Adipocyte (in vitro differentiated cells): ENCODE measurements around the gene CHAF1B.
A peak's percentile ranks its signal among the peaks of the same experiment; 100 is the strongest.

Source experiments
- DNase-seq: peaks from one replicate; pipeline ENCODE4 v3.0.0-alpha.2; 2015; ENCODE audit warnings: low read depth
- H3K27me3 ChIP-seq: replicated peaks from 2 replicates; pipeline ENCODE4 v1.7.0; 2013; ENCODE audit warnings: mild to moderate bottlenecking, low read length, moderate library complexity; ENCODE audit not compliant: control insufficient read depth, insufficient read depth
- H3K36me3 ChIP-seq: 2 replicates; pipeline ENCODE4 v1.7.0; 2013; ENCODE audit warnings: low read length, mild to moderate bottlenecking, moderate library complexity; ENCODE audit not compliant: control insufficient read depth, insufficient read depth, severe bottlenecking
- H3K4me1 ChIP-seq: 2 replicates; pipeline ENCODE4 v1.7.0; 2013; ENCODE audit warnings: mild to moderate bottlenecking, low read length, moderate library complexity; ENCODE audit not compliant: control insufficient read depth, insufficient read depth
- H3K4me3 ChIP-seq: 2 replicates; pipeline ENCODE4 v1.7.0; 2013; ENCODE audit warnings: mild to moderate bottlenecking, low read length, moderate library complexity
- H3K9ac ChIP-seq: 2 replicates; pipeline ENCODE4 v1.7.0; 2013; ENCODE audit warnings: mild to moderate bottlenecking, low read length, moderate library complexity
- H3K9me3 ChIP-seq: 2 replicates; pipeline ENCODE4 v1.7.0; 2013; ENCODE audit warnings: mild to moderate bottlenecking, low read length, moderate library complexity; ENCODE audit not compliant: control insufficient read depth

Gene CHAF1B

GRCh38 chr21:36452281-36452825 lies 67.2 kb downstream of the CHAF1B start:
- Histone ChIP-seq H3K9me3 (no peaks in the 10 kb centered on the region), H3K4me1 (peaks cover 13% of the 10 kb centered on the region), H3K27me3 (peaks cover 4% of the 10 kb centered on the region), H3K9ac (no peak overlapping the region), H3K4me3 (no peak overlapping the region), H3K36me3 (no peaks in the 10 kb centered on the region)
- no peak for DNase-seq

GRCh38 chr21:36454093-36454531 lies 68.9 kb downstream of the CHAF1B start:
- peaks cover 4% of the 10 kb centered on the region for H3K27me3 ChIP-seq
- peaks cover 13% of the 10 kb centered on the region for H3K4me1 ChIP-seq
- no peak overlapping the region for H3K4me3 ChIP-seq
- DNase-seq, result no peak
- no peaks in the 10 kb centered on the region for H3K36me3 ChIP-seq
- H3K9me3 ChIP-seq, result no peaks in the 10 kb centered on the region
- no peak overlapping the region for H3K9ac ChIP-seq

- DNase-seq, result no peak
- Histone ChIP-seq H3K4me1 (peaks cover 13% of the 10 kb centered on the region), H3K27me3 (peaks cover 4% of the 10 kb centered on the region), H3K9ac (no peak overlapping the region), H3K36me3 (no peaks in the 10 kb centered on the region), H3K4me3 (no peak overlapping the region), H3K9me3 (no peaks in the 10 kb centered on the region)
Measured at GRCh38 chr21:36454706-36455105, 69.5 kb downstream of the CHAF1B start.

- H3K27me3 ChIP-seq, result peaks cover 8% of the 10 kb centered on the region
- H3K4me3 ChIP-seq, result no peak overlapping the region
- no peaks in the 10 kb centered on the region for H3K9me3 ChIP-seq
- no peaks in the 10 kb centered on the region for H3K36me3 ChIP-seq
- no peak overlapping the region for H3K9ac ChIP-seq
- peaks cover 13% of the 10 kb centered on the region for H3K4me1 ChIP-seq
- DNase-seq, result peak; percentile 22
Measured at GRCh38 chr21:36456729-36457414, 71.7 kb downstream of the CHAF1B start.

- Histone ChIP-seq H3K9ac (no peak overlapping the region), H3K27me3 (peaks cover 11% of the 10 kb centered on the region), H3K36me3 (no peaks in the 10 kb centered on the region), H3K4me3 (no peak overlapping the region), H3K9me3 (no peaks in the 10 kb centered on the region), H3K4me1 (peaks cover 8% of the 10 kb centered on the region)
- DNase-seq, result no peak
Measured at GRCh38 chr21:36459098-36459497, 73.9 kb downstream of the CHAF1B start.

- H3K9ac ChIP-seq, result no peak overlapping the region
- no peaks in the 10 kb centered on the region for H3K9me3 ChIP-seq
- no peak for DNase-seq
- no peaks in the 10 kb centered on the region for H3K36me3 ChIP-seq
- peaks cover 13% of the 10 kb centered on the region for H3K27me3 ChIP-seq
- no peak overlapping the region for H3K4me3 ChIP-seq
- no peaks in the 10 kb centered on the region for H3K4me1 ChIP-seq
Measured at GRCh38 chr21:36460866-36461265, 75.7 kb downstream of the CHAF1B start.

- DNase-seq, result no peak
- peaks cover 12% of the 10 kb centered on the region for H3K27me3 ChIP-seq
- H3K9ac ChIP-seq, result no peak overlapping the region
- H3K36me3 ChIP-seq, result no peaks in the 10 kb centered on the region
- no peak overlapping the region for H3K4me3 ChIP-seq
- no peaks in the 10 kb centered on the region for H3K4me1 ChIP-seq
- no peaks in the 10 kb centered on the region for H3K9me3 ChIP-seq
Measured at GRCh38 chr21:36461277-36461917, 76.2 kb downstream of the CHAF1B start.

GRCh38 chr21:36461918-36462486 lies 76.8 kb downstream of the CHAF1B start:
- no peak for DNase-seq
- Histone ChIP-seq H3K9me3 (no peaks in the 10 kb centered on the region), H3K27me3 (peaks cover 12% of the 10 kb centered on the region), H3K9ac (no peak overlapping the region), H3K4me1 (no peaks in the 10 kb centered on the region), H3K4me3 (no peak overlapping the region), H3K36me3 (no peaks in the 10 kb centered on the region)

- H3K4me1 ChIP-seq, result no peaks in the 10 kb centered on the region
- no peak for DNase-seq
- no peaks in the 10 kb centered on the region for H3K9me3 ChIP-seq
- H3K27me3 ChIP-seq, result peaks cover 12% of the 10 kb centered on the region
- H3K9ac ChIP-seq, result no peak overlapping the region
- no peak overlapping the region for H3K4me3 ChIP-seq
- no peaks in the 10 kb centered on the region for H3K36me3 ChIP-seq
Measured at GRCh38 chr21:36463204-36463603, 78.0 kb downstream of the CHAF1B start.

- peaks cover 12% of the 10 kb centered on the region for H3K27me3 ChIP-seq
- H3K36me3 ChIP-seq, result no peaks in the 10 kb centered on the region
- H3K9ac ChIP-seq, result no peak overlapping the region
- no peaks in the 10 kb centered on the region for H3K4me1 ChIP-seq
- H3K4me3 ChIP-seq, result no peak overlapping the region
- no peaks in the 10 kb centered on the region for H3K9me3 ChIP-seq
- DNase-seq, result no peak
Measured at GRCh38 chr21:36463991-36464390, 78.8 kb downstream of the CHAF1B start.

GRCh38 chr21:36464590-36464989 lies 79.4 kb downstream of the CHAF1B start:
- Histone ChIP-seq H3K9ac (no peak overlapping the region), H3K27me3 (peaks cover 12% of the 10 kb centered on the region), H3K36me3 (no peaks in the 10 kb centered on the region), H3K4me1 (no peaks in the 10 kb centered on the region), H3K4me3 (no peak overlapping the region), H3K9me3 (no peaks in the 10 kb centered on the region)
- DNase-seq, result no peak
